Kidney (tissue), 14 donors: Measurements from ENCODE around the gene CELF4. TPM values are rescaled to one million over a fixed set of nuclear protein-coding genes. Genes with fewer than 3 reads are reported as not detected.
A peak's percentile ranks its signal among the peaks of the same experiment; 100 is the strongest.

ENCODE experiments used
- DNase-seq, 5 donors: peaks; one replicate each; pipeline ENCODE4 v3.0.0-alpha.2; 2013 to 2020
- FAIRE-seq: peaks from 2 replicates; lab custom pipeline; 2012; peaks lifted over from hg19 to GRCh38; lab: Jason Lieb, UNC
- H3K27ac ChIP-seq, 2 donors: one replicate each; pipeline ENCODE4 v1.7.0; 2013; ENCODE audit warnings: low read depth in 2 of 2, low read length in 2 of 2, inconsistent platforms in 1 of 2
- H3K27me3 ChIP-seq: one replicate; pipeline ENCODE4 v1.7.1; 2013; ENCODE audit warnings: low read length, inconsistent platforms; ENCODE audit not compliant: control insufficient read depth, insufficient read depth
- H3K36me3 ChIP-seq, 3 donors: one replicate each; pipeline versions ENCODE4 v1.7.0 to v1.7.1; 2013; ENCODE audit warnings: low read length in 3 of 3, control low read depth in 1 of 3, inconsistent platforms in 1 of 3; ENCODE audit not compliant: insufficient read depth in 3 of 3, control insufficient read depth in 2 of 3
- H3K4me1 ChIP-seq, 3 donors: one replicate each; pipeline versions ENCODE4 v1.7.0 to v1.7.1; 2013; ENCODE audit warnings: low read length in 3 of 3, inconsistent platforms in 1 of 3, low read depth in 1 of 3; ENCODE audit not compliant: control insufficient read depth in 2 of 3, insufficient read depth in 2 of 3
- H3K4me3 ChIP-seq, 3 donors: one replicate each; pipeline versions ENCODE4 v1.7.0 to v1.8.1; 2013; ENCODE audit warnings: low read length in 3 of 3, control low read depth in 1 of 3, inconsistent platforms in 1 of 3
- H3K9ac ChIP-seq, 3 donors: one replicate each; pipeline versions ENCODE4 v1.7.0 to v1.7.1; 2013; ENCODE audit warnings: low read length in 3 of 3, control low read depth in 1 of 3, inconsistent platforms in 1 of 3
- H3K9me3 ChIP-seq, 3 donors: one replicate each; pipeline versions ENCODE4 v1.7.0 to v1.7.1; 2013; ENCODE audit warnings: low read length in 3 of 3, control low read depth in 1 of 3, inconsistent platforms in 1 of 3; ENCODE audit not compliant: control insufficient read depth in 2 of 3, insufficient read depth in 1 of 3
- CTCF ChIP-seq: IDR thresholded peaks from 3 replicates; pipeline ENCODE4 v1.5.1; 2012; ENCODE audit warnings: mild to moderate bottlenecking, moderate library complexity, borderline replicate concordance; ENCODE audit not compliant: insufficient read depth; ENCODE audit errors: extremely low read depth
- intact Hi-C: fragments of 100-400 bp; cut with DNase I; formaldehyde crosslinking; loops from one replicate; pipeline ENCODE4 v1.11.1; 2022
- polyA plus RNA-seq: library from polyadenylated mRNA; stranded (reverse); fragments of 350-450 nt; fragmentation: Illumina TruSeq; extraction: RNeasy Lipid Tissue Mini Kit (QIAGEN cat#74804); gene quantifications from one replicate; pipeline ENCODE4 v1.2.3, GENCODE V29; 2014; ENCODE audit warnings: low read depth, low replicate concordance; ENCODE audit not compliant: insufficient read depth
- total RNA-seq: library from RNA; stranded (reverse); fragmentation: NEBNext Ultra II Directional; extraction: Animal tissue kit (Norgen Biotek cat#: 25700); gene quantifications from one replicate; pipeline ENCODE4 v1.2.1, GENCODE V29; 2021
- donor health status: control.
- donor health status: control.
- donor health status: control.
- donor health status: control.
- donor health status: control.
- donor health status: DM: yes; HTN: yes; CAD: no.
- donor health status: Normal renal cell carcinoma (clear cell type).

The CELF4 gene
- total and polyA plus RNA-seq, 2 donors from 2014 or later, result 0.85 to 1.5 TPM

DNA sequence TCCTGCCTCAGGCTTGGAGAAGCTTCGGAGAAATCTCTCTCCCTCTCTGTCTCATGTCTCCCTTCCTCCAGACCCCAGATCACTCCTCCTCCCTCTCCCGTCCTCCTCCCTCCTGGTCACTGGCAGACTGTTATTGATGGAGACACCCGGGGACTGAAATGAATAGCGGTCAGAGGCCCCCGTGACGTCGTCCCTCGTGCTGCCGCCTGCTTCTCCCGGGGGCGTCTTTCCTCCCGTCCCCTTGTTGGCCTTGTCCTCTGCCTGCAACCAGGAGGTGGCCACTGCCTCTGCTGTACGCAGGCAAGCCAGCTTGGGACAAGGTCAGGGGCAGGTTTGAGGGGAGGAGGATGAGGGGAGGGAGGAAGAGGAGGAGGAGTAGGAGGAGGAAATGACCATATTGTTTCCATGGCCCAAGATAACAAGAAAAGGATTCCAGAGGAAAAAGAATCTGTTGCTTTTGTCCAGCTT, 78.2 kb downstream of the CELF4 start:
- Histone ChIP-seq H3K36me3 (no peaks in the 10 kb centered on the region), H3K9me3 (no peaks in the 10 kb centered on the region), H3K27me3 (peaks cover 2% of the 10 kb centered on the region), H3K9ac (no peak overlapping the region), H3K4me3 (no peak overlapping the region), H3K27ac (no peak overlapping the region), H3K4me1 (no peaks in the 10 kb centered on the region)
- intact Hi-C loops, result no loop called here
- DNase-seq (peak in 4 of 5 donors; percentile 66 to 89 (median 74)), FAIRE-seq (no peak)
- TF ChIP-seq CTCF, result no peak

GRCh38 chr18:37486848-37487247, 78.8 kb downstream of the CELF4 start:
- FAIRE-seq, result no peak
- no peak for TF ChIP-seq CTCF
- Histone ChIP-seq H3K4me3 (no peak overlapping the region), H3K9me3 (no peaks in the 10 kb centered on the region), H3K4me1 (no peaks in the 10 kb centered on the region), H3K27me3 (peaks cover 2% of the 10 kb centered on the region), H3K9ac (no peak overlapping the region), H3K27ac (no peak overlapping the region), H3K36me3 (no peaks in the 10 kb centered on the region)
- DNase-seq, result no peak
- intact Hi-C loops, result no loop called here

- no peak overlapping the region for H3K9ac ChIP-seq
- peaks cover 2% of the 10 kb centered on the region for H3K27me3 ChIP-seq
- DNase-seq (peak in 4 of 5 donors; percentile 39 to 64 (median 56)), FAIRE-seq (no peak)
- no peaks in the 10 kb centered on the region for H3K4me1 ChIP-seq
- H3K9me3 ChIP-seq, result no peaks in the 10 kb centered on the region
- no peaks in the 10 kb centered on the region for H3K36me3 ChIP-seq
- H3K27ac ChIP-seq, result no peak overlapping the region
- intact Hi-C loops, result no loop called here
- peak; percentile 29 for TF ChIP-seq CTCF
- H3K4me3 ChIP-seq, result no peak overlapping the region
These were observed 80.4 kb downstream of the CELF4 start for GRCh38 chr18:37484983-37485834.
